Spleen (tissue), 7 donors: ENCODE results near the gene NOTCH2.

ENCODE experiments used
- POLR2A ChIP-seq, 3 donors: fragments of 450-650 bp; IDR thresholded peaks; one replicate each; pipeline ENCODE4 v1.5.1; 2017; ENCODE audit warnings: antibody characterized with exemption in 3 of 3, mild to moderate bottlenecking in 1 of 3
- POLR2AphosphoS5 ChIP-seq, 3 donors: sonication (generic); formaldehyde crosslinking; IDR thresholded peaks; one replicate each; pipeline ENCODE4 v1.5.1; 2017; ENCODE audit warnings: antibody characterized with exemption in 3 of 3
- TF ChIP-seq, protein P1 (sequence below), 11 experiments: fragments of 200-600 bp in 7 of 11; fragments of 450-650 bp in 4 of 11; sonication (generic) in 4 of 11; IDR thresholded peaks in 8 of 11; conservative IDR thresholded peaks in 3 of 11; 1 replicate in 7 of 11; 2 replicates in 4 of 11; pipeline versions ENCODE4 v1.4.0 to v1.8.0; 2016 to 2021; ENCODE audit warnings: antibody characterized with exemption in 11 of 11, inconsistent platforms in 4 of 11, mild to moderate bottlenecking in 1 of 11
- donor health status: DM: no; HTN: no; CAD: no; lungs with moderate emphysema.
- donor health status: DM: no; HTN: no; CAD: no.
- donor health status: DM: no; HTN: no; CAD: no.

GRCh38 chr1:119953266-119953998, 116.0 kb downstream of the NOTCH2 start:
- TF ChIP-seq, protein P1, sequence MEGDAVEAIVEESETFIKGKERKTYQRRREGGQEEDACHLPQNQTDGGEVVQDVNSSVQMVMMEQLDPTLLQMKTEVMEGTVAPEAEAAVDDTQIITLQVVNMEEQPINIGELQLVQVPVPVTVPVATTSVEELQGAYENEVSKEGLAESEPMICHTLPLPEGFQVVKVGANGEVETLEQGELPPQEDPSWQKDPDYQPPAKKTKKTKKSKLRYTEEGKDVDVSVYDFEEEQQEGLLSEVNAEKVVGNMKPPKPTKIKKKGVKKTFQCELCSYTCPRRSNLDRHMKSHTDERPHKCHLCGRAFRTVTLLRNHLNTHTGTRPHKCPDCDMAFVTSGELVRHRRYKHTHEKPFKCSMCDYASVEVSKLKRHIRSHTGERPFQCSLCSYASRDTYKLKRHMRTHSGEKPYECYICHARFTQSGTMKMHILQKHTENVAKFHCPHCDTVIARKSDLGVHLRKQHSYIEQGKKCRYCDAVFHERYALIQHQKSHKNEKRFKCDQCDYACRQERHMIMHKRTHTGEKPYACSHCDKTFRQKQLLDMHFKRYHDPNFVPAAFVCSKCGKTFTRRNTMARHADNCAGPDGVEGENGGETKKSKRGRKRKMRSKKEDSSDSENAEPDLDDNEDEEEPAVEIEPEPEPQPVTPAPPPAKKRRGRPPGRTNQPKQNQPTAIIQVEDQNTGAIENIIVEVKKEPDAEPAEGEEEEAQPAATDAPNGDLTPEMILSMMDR (IDR thresholded peaks at IDR 0.05 in 8 of 11, conservative IDR thresholded peaks at IDR 0.05 in 3 of 11), result no peak
- TF ChIP-seq POLR2A (IDR thresholded peaks at IDR 0.05) (no peak), POLR2AphosphoS5 (IDR thresholded peaks at IDR 0.05) (no peak)
